ENCODE measurements around the gene CCNY.

DNA sequence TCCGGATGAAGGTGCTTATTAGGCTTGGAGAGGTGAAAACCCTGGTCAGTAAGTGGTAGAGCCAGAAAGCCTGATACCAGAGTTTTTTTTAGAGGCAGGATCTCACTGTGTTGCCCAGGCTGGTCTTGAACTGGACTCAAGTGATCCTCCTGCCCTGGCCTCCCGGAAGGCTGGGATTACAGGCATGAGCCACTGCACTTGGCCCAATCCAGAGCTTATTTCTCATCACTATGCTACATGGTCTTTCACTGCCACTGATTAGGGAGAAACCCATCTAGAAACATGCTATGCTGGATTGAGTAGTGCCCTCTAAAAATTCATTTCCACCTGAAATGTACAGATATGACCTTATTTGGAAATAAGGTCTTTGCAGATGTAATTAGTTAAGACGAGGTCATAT is 240.4 kb downstream of the CCNY start:
- TF ChIP-seq POLR2AphosphoS5 (IDR thresholded peaks at IDR 0.05; ENCODE audit: borderline replicate concordance, low read depth, low read length) (no peak), EZH2 (IDR thresholded peaks at IDR 0.05) (no peak)
